Skin epidermis (tissue), 12 donors: ENCODE data around the gene GNRH2.
"Not testable (repeated sequence)": the region's sequence is repeated elsewhere in the genome, so short reads cannot be mapped to it uniquely, and the experiment has no call there.

Experiments used
- H3K27ac ChIP-seq, 21 experiments: fragments of 200-600 bp; sonication (generic) in 11 of 21; one replicate each; pipeline ENCODE4 v1.5.0; 2020; ENCODE audit warnings: mild to moderate bottlenecking in 3 of 21, inconsistent platforms in 2 of 21, moderate library complexity in 2 of 21
- H3K4me3 ChIP-seq, 7 experiments: fragments of 200-600 bp; sonication (generic) in 2 of 7; one replicate each; pipeline ENCODE4 v1.5.0; 2020; ENCODE audit warnings: inconsistent platforms in 2 of 7, mild to moderate bottlenecking in 2 of 7, moderate library complexity in 1 of 7

The GNRH2 gene, protein sequence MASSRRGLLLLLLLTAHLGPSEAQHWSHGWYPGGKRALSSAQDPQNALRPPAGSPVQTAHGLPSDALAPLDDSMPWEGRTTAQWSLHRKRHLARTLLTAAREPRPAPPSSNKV

DNA sequence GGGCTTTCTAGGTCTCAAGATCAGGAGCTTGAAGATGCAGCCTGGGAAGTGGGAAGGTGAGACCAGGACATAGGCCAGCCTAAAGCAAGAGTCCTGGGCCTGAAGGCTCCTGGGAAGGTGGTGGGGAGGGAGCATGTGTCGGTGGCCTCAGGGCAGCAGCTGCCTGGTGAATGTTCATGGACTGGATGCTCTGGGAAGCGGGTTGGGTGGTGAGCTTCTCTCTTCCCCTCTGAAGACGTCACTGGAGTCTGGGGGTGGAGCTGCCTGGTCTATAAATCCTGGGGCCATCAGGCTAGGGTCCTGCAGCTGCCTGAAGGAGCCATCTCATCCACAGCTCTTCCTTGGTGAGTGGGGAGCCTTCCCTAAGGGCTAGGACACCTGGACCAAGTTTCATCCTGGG is at the start of gene GNRH2:
TSS of gene GNRH2 (plus strand) at position 301 of the 400 bp plus-strand sequence. CDS start 793 bp downstream, outside the sequence.
- H3K4me3 ChIP-seq, result no peak within 1 kb of the TSS
- peak within 1 kb of the TSS in 2 of 21 experiments; percentile 11 to 49 for H3K27ac ChIP-seq

DNA sequence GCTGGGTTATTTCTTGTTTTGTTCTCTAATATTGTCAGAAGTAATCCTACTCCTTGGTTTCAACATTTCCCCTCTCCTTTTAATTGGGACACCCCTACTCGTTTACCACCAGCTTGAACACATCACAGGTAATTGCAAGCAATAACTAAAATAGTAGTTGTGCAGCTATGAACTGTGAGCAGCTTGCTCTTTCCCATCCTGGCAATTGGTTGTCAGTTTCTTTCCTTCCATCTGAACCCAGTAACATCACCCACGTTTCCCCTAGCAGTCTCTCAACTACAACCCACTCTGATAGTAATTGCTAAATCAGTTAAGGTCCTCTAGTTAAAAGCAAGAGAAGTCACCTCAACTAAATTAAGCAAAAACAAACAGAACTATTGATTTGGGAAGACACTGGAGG is 47.6 kb upstream of the GNRH2 start:
- Histone ChIP-seq H3K4me3 (no peak overlapping the region), H3K27ac (no peak overlapping the region)

DNA sequence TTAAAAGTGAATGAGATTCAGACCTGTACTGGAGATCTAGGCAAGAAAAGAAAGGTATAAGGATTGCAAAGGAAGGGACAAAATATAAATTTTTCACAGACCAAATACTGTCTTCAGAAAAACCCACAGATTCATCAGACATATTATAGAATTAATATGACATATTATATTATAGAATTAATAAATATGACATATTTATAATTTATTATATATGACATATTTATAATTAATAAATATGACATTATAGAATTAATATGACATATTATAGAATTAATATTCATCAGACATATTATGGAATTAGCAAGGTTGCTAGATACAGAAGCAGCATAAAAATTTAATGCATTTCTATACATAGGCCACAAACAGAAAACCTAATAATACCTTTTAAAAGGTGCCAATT is 44.7 kb upstream of the GNRH2 start:
- Histone ChIP-seq H3K27ac (no peak overlapping the region), H3K4me3 (no peak overlapping the region)

DNA sequence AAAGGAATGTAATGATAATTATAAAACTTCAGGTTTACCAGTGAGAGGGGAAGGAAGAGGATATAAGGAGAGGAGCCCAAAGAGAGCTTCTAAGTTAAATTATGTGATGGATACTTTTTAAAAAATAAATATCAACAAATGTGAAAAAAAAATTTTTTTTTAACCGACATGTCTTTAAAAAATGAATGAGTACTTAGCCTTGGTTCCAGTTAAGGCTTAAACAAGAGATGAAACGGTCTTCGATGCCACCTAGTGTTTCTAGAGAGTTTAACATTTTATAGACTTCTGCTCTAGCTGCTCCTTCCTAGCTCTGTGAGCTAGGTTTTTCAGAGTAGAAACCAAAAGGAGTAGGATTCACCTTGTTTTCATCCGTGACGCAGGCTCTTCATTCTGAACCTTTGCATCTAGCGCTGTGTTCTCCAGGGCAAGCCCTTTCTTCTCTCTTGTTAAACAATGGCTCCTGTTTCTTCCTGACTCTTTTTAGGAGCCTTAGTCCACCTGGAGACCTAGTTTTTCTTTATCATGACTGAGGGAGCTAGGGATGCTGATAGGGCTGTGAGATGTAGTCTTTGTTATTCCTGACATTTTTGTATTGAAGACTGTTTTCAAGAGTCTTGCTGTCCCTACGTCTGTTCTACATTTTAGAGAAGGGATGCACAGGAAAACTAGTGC is 42.4 kb upstream of the GNRH2 start:
- no peak overlapping the region for H3K4me3 ChIP-seq
- no peak overlapping the region for H3K27ac ChIP-seq

DNA sequence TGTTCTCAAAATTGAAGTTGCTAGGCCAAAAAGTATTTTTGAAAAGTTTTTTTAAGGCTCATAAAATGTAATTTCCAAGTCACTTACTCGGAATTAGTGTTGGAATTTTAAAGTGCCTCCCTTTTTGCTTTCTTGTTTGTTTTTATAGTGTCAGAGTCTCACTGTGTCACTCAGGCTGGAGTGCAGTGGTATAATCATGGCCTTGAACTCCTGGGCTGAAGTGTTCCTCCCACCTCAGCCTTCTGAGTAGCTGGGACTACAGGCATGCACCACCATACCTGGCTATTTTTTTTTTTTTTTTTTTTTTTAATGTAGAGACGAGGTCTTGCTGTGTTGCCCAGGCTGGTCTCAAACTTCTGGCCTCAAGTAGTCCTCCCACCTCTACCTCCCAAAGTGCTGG is 40.0 kb upstream of the GNRH2 start:
- no peak overlapping the region for H3K27ac ChIP-seq
- H3K4me3 ChIP-seq, result no peak overlapping the region

DNA sequence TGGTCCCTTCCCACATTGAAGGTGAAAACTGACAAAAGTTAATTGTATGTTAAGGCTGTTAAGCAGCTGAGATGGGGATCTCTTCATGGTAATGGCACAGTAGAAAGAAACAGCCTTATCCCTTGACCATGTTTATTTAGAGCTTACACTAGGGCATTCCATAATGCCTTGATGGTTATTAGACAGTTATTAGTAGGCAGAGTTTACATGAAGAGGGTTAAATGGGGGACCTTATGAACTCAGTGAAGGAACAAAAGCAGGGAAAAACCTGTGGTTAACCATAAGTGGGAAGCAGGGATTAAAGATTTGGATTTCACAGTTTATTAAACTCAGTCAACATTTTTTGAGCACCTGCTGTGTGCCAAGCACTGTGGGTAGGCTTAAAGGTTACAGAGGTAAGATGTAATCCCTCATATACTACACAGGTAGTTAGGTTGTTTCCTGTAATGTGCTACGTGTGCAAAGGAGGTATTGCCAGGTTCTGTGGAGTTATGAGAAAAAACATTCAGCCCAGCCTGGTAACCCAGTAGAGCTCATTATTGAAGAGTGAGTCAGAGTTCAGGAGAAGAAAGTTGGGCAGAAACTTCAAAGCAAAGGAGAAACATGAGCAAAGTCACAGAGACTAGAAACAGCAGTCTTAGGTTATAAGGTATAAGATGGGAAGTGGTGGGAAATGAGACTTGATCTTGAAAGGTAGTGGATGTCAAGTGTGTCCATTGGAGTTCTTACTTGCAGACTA is 32.3 kb upstream of the GNRH2 start:
- H3K27ac ChIP-seq, result no peak overlapping the region
- H3K4me3 ChIP-seq, result no peak overlapping the region

DNA sequence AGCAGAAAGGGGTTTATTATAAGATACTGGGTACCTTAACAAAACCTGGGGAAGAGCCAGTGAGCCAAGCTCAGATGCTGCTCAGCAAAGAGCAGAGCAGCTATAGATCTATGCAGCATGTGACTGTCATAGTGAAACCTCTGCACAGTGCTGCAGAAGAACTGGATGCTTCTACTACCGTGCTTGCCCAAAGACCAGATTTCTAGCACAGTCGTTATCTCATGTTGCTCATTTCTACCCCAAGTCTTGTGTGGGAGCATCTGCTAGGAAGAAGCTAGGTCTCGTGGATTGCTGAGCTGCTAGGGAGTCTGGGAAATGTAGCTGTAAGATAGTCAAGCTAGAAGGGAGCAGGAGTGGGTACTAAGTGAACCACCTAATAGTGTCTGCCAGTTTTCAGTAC is 31.7 kb upstream of the GNRH2 start:
- Histone ChIP-seq H3K27ac (no peak overlapping the region), H3K4me3 (no peak overlapping the region)

DNA sequence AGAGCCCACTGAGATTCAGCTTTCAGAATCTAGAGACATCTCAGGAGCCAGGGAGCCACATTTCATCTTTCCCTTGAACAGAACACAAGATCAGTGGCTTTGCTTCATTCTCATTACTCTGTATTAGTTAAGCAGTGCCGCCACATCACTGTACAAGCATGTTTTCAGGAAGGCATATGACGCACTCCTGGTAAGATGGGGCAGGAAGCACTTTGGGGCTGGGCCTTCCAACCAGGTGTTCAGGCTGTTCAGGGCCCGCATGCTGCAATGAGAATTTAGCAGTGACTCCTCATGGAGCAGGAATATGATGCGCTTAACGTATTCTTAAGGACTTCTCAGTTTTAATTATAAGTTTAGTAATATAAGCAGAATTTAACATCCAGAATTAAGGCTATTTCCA is 29.7 kb upstream of the GNRH2 start:
- no peak overlapping the region for H3K4me3 ChIP-seq
- H3K27ac ChIP-seq, result no peak overlapping the region

DNA sequence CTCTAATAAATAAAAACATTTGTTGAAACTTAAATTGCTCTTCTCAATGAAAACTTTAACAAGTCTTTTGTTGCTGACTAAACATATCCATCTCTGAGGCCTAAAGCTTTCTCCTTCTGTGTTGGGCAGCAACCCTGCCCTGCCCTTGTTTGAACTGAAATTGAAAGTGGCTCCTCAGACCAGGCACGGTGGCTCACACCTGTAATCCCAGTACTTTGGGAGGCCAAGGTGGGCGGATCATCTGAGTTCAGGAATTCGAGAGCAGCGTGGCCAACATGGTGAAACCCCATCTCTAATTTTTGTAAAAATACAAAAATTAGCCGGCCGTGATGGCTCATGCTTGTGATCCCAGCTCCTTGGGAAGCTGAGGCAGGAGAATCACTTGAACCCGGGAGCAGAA is 29.2 kb upstream of the GNRH2 start:
- H3K4me3 ChIP-seq, result no peak overlapping the region
- no peak overlapping the region for H3K27ac ChIP-seq

DNA sequence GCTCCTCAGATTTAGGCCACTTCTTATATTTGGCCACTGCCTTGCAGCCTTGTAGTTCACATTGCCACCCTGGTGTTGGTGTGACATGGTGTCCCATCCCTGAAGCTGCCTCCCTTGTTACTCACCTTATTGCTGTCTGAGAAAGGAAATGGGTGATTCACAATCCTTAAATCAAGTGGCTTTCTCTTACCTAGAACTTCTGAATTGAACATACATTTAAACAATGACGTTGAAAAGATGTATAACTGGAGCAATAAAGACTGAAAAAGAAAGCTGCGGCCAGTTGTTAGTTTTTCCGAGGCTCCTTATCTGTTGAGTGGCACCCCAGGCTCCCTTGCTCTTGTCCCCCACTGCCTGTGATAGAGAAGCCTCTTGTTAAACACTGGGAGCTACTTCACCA is 28.8 kb upstream of the GNRH2 start:
- Histone ChIP-seq H3K4me3 (no peak overlapping the region), H3K27ac (no peak overlapping the region)

DNA sequence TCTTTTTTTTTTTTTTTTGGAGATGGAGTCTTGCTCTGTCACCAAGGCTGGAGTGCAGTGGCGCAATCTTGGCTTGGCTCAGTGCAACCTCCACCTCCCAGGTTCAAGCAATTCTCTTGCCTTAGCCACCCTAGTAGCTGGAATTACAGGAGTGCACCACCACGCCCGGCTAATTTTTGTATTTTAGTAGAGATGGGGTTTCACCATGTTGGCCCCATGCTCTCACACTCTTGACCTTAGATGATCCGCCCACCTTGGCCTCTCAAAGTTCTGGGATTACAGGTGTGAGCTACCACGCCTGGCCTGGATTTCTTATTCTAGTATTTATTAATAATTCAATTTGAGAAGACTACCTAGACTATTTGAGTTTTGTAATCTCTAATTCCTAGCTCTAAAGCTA is 28.1 kb upstream of the GNRH2 start:
- H3K4me3 ChIP-seq, H3K27ac ChIP-seq: not testable (repeated sequence)

DNA sequence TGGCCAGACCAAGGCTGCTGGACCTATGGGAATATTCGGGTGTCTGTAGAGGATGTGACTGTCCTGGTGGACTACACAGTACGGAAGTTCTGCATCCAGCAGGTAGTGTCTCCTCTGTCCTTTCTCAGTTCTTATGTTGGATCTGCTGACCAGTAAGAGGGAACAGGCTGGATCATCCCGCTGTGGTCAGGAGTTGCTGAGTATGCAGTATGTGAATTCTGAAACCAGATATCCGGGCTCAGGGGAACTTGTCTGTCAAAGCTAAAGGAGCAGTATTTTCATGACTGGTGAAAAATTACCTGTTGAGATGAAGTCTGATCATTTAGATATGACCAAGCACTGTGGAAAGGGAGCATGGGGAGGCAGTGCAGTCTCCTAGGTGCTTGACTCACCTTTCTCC is 22.1 kb upstream of the GNRH2 start:
- no peak overlapping the region for H3K27ac ChIP-seq
- no peak overlapping the region for H3K4me3 ChIP-seq

DNA sequence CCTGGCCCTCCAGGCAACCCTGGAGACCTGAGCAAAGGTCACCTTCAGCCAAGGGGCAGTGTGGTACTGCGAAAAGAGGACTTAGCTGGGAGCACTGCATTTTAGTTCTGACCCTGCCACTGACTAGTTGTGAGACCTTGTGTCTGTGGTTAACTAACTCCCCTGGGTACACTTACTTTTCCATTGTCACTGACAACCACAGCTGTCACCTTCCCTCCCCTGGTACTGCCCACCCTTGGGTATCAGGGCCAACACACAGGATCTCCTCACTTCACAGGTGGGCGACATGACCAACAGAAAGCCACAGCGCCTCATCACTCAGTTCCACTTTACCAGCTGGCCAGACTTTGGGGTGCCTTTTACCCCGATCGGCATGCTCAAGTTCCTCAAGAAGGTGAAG is 21.6 kb upstream of the GNRH2 start:
- Histone ChIP-seq H3K4me3 (no peak overlapping the region), H3K27ac (no peak overlapping the region)

DNA sequence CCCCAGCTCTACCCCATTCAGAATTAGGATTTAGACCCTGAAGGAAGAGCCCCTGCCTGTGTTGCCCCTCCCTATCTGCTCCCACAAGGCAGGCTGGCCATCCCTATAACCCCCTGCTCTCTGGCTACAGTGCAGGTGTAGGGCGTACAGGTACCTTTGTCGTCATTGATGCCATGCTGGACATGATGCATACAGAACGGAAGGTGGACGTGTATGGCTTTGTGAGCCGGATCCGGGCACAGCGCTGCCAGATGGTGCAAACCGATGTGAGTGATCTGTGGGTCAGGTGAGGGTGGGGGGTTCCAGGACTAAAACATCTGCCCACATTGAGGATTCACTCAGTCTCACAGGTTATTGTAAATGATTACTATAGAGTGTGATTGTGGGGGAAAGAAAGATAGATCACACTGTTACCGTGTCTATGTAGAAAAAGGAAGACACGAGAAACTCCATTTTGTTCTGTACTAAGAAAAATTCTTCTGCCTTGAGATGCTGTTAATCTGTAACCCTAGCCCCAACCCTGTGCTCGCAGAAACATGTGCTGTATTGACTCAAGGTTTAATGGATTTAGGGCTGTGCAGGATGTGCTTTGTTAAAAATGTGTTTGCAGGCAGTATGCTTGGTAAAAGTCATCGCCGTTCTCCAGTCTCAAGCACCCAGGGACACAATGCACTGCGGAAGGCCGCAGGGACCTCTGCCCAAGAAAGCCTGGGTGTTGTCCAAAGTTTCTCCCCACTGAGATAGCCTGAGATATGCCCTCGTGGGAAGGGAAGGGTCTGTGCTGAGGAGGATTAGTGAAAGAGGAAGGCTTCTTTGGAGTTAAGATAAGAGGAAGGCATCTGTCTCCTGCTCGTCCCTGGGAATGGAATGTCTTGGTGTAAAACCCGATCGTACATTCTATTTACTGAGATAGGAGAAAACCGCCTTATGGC is 20.6 kb upstream of the GNRH2 start:
- not testable (repeated sequence) for H3K27ac ChIP-seq, H3K4me3 ChIP-seq

DNA sequence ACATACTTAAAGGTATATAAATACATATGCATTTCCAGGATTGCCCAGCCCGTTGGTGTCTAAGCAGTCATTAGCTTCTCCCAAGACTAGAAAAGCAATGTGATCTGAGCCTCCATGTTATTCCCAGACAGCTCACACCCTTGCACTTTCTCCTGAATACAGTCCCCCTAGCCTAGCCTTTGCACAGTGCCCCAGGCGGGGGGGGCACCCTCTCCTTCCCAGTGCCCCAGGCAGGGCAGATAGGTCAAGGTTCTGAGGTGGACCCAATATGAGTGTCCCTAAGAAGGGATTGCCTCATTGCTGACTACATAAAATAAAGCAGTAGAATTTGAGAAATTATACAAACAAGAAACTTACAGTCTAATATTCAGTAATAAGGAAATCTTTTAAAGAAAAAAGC is 15.4 kb upstream of the GNRH2 start:
- no peak overlapping the region for H3K27ac ChIP-seq

DNA sequence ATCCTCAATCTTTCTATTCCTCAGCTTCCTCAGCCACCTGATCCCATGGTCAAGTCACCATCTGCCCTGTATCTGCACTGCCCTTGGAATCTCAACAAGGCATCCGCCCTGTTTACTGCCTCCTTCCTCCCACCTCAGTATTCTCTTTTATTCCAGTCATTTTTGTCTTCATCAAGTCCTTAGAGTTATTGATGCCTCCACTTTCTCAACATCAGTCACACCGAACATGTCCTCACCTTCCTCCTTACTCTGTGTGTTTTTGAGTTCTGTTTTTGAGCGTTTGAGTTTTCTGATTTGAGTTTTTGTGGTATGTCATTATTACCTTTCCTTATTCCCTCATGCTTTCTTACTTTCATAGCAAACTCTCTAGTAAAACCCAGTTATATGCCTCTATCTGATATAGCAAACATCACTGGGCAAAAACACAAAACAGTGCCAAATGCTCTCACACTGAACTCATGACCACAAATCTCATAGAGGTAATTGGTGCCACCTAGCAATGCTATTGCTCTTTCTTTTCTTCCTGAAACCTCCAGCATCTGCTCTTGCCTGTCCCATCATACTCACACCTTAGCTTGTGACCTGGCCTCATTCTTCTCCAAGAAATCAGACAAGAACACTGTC is 11.8 kb upstream of the GNRH2 start:
- H3K4me3 ChIP-seq, result no peak overlapping the region
- no peak overlapping the region for H3K27ac ChIP-seq

More for the DNA sequence above, 15.4 kb upstream of the GNRH2 start:
- no peak overlapping the region for H3K4me3 ChIP-seq

DNA sequence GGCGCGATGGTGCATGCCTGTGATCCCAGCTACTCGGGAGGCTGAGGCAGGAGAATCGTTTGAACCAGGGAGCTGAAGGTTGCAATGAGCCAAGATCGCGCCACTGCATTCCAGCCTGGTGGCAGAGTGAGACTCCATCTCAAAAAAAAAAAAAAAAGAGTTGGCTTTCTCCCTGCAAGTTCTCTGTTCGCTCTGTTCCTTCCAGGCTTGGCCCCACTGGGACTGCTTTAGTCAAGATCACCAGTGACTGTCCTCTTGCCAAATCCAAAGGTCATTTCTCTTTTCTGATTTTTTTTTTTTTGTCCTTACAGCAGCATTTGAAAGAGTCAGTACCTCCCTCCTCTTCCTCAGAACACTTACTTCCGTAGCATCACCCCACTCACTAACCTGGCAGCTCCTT is 10.8 kb upstream of the GNRH2 start:
- no peak overlapping the region for H3K4me3 ChIP-seq
- H3K27ac ChIP-seq, result no peak overlapping the region

DNA sequence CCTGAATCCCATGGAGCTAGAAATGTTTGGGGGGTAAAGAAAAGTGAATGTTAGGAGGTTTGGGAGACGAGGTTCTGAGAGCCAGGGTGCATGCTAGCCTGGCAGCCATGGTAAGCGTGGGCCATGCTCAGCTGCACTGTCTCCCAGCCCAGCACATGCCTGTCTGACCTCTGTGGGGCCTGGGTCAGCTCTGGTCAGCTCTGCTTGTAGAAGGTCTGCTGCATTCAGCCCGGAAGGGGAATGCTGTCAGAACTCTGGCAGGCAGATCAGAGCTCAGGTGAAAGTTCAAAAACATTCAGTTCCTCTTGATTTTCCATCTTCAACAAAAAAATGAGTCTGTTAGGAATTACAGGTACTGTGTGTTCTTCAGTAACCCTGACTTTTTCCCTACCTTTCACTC is 5.8 kb upstream of the GNRH2 start:
- H3K4me3 ChIP-seq, result no peak overlapping the region

DNA sequence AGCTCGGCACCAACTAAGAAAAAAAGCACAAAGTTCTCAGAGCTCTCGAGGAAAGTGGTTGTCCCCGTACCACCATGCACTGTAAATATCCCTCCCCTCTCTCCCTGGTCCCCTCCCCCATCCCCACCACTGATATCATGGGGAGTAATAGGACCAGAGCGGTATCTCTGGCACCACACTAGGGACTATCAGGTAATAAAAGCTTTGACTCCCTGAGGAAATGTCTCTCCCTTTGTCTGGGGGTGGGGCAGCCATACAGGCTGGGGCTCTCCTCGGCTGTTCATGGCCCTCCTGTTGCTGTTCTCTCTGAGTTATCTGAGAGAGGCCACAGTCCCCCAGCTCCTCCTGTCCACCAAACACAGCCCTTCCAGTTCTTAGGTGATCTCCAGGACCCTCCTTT is 5.0 kb upstream of the GNRH2 start:
- Histone ChIP-seq H3K27ac (no peak overlapping the region), H3K4me3 (no peak overlapping the region)

More for the DNA sequence above, 5.8 kb upstream of the GNRH2 start:
- no peak overlapping the region for H3K27ac ChIP-seq

DNA sequence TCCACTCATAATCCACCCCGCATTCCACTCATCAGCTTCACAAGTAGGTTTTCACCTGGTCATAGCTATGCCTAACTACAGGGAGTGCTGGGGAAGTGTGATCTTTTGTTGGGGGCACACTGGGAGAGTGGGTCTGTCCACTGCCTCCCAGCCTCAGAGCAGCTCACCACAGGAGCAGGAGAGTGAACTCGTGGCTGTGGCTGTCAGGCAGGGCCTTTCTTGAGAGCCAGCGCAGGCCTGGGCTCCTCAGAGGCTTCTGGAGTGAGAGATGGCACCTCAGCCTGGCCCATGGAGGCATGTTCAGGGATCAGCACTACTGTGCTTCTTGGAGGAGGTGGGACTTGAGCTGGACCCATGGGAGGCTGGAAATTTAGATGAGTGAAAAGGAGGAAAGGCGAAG is 4.0 kb upstream of the GNRH2 start:
- no peak overlapping the region for H3K27ac ChIP-seq

More for the DNA sequence above, 4.0 kb upstream of the GNRH2 start:
- no peak overlapping the region for H3K4me3 ChIP-seq
